T-helper 1 cell treated with Interleukin-12 subunit alpha and Interleukin-12 subunit beta and Interleukin-4 antibody, amounts not matched to agents 30 μg/mL and 1 μg/mL, for 36 hours (primary cell): ENCODE data around the gene FERMT3.

ENCODE experiments used
- H3K27ac Mint-ChIP-seq: one replicate; pipeline ENCODE4 v1.8.0; 2021; ENCODE audit warnings: mild to moderate bottlenecking, mixed read lengths
- H3K27me3 Mint-ChIP-seq: one replicate; pipeline ENCODE4 v1.8.0; 2021; ENCODE audit warnings: low read depth, mixed read lengths
- H3K36me3 Mint-ChIP-seq: one replicate; pipeline ENCODE4 v1.8.0; 2021; ENCODE audit warnings: low read depth, mixed read lengths
- H3K4me1 Mint-ChIP-seq: one replicate; pipeline ENCODE4 v1.8.0; 2021; ENCODE audit warnings: low read depth, mixed read lengths
- H3K4me3 Mint-ChIP-seq: one replicate; pipeline ENCODE4 v1.8.0; 2021; ENCODE audit warnings: mild to moderate bottlenecking, moderate library complexity, mixed read lengths
- H3K9me3 Mint-ChIP-seq: one replicate; pipeline ENCODE4 v1.8.0; 2021; ENCODE audit warnings: mixed read lengths

The FERMT3 gene

DNA sequence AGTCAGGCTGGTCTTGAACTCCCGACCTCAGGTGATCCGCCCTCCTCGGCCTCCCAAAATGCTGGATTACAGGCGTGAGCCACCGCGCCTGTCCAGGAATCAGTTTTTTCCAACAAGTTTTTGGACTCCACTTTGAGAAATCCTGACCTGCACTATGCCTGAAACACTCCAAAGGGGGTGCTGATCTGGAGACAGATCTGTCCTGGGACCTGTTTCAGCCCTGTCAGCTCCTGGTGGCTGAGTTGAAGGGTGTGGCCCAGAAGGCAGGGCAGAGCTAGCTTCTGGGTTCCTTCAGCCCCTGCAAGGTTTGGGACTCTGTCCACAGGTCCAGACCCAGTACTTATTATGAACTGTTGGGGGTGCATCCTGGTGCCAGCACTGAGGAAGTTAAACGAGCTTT is 25.0 kb downstream of the FERMT3 start:
- Mint-ChIP-seq H3K4me1 (peaks cover 38% of the 10 kb centered on the region), H3K27ac (no peak overlapping the region)

DNA sequence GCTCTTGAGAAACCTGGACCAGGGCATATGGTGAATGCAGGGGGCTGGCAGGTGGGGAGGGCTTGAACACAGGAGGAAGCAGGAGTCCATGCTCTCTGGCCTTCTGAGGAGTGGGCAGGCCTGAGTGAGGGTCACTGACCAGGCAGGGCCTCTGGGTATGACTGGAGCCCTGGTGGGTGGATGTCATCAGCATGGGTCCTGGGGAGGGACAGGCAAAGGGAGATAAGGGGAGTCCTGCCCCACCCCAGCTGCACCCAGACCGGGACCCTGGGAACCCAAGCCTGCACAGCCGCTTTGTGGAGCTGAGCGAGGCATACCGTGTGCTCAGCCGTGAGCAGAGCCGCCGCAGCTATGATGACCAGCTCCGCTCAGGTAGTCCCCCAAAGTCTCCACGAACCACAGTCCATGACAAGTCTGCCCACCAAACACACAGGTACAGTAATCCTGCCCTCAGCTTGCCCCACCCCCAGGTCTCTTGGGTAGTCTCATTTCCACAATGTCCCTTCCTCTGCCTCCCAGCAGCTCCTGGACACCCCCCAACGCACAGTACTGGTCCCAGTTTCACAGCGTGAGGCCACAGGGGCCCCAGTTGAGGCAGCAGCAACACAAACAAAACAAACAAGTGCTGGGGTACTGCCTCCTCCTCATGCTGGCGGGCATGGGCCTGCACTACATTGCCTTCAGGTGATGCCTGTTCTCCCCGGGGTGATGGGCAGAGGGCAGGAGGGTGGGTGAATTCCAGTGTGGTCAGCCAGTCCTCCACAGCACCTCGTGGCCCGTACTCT is 25.9 kb downstream of the FERMT3 start:
- H3K36me3 Mint-ChIP-seq, result peaks cover 2% of the 10 kb centered on the region
- peak overlapping the region; percentile 85 for H3K4me3 Mint-ChIP-seq
- peaks cover 35% of the 10 kb centered on the region for H3K4me1 Mint-ChIP-seq
- H3K9me3 Mint-ChIP-seq, result no peaks in the 10 kb centered on the region
- H3K27ac Mint-ChIP-seq, result no peak overlapping the region
- H3K27me3 Mint-ChIP-seq, result no peaks in the 10 kb centered on the region

More for the DNA sequence above, 25.0 kb downstream of the FERMT3 start:
- Mint-ChIP-seq H3K36me3 (no peaks in the 10 kb centered on the region), H3K9me3 (no peaks in the 10 kb centered on the region), H3K4me3 (peak overlapping the region; percentile 85), H3K27me3 (no peaks in the 10 kb centered on the region)

DNA sequence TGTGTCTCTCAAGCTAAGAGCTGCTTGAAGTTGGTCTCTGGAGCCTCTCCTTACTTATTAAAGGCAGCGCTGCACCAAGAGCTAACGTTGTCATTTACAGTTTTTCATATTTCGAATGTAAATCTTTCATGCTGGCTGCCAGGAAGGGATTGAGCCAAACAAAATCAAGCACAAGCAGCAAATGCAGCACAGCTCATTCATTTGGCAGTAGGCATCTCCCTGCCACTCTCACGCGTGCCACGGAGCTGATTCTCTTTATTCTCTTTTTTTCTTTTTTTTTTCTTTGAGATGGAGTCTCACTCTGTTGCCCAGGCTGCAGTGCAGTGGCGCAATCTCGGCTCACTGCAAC is 26.4 kb downstream of the FERMT3 start:
- Mint-ChIP-seq H3K27me3 (no peaks in the 10 kb centered on the region), H3K4me3 (peak overlapping the region; percentile 60), H3K9me3 (no peaks in the 10 kb centered on the region), H3K27ac (no peak overlapping the region), H3K36me3 (peaks cover 2% of the 10 kb centered on the region), H3K4me1 (peaks cover 31% of the 10 kb centered on the region)

DNA sequence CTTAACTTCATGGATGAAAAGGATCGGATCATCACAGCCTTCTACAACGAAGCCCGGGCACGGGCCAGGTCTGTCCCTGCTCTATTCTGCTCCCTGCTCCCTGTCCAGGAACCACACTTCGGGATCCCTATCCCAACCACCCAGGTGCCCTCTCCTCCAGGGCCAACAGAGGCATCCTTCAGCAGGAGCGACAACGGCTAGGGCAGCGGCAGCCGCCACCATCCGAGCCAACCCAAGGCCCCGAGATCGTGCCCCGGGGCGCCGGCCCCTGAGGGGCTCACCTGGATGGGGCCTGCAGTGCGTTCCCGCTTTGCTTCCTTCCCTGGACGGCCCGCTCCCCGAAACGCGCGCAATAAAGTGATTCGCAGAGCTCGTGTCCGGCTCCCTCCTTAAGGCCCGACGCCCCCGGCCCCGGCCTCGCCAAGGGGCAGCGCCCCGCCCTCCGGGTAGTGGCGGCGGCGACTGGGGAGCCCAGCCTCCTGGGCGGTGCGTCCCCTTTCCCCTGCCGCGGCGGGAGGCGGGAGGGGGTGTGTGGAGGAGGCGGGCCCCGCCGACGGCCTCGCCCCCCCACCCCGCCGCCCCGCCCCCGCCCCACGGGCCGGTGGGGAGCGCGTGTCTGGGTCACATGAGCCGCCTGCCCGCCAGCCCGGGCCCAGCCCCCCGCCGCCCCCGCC is 27.5 kb downstream of the FERMT3 start, which contains the start of gene VEGFB:
Gene VEGFB, plus strand, starts transcription at position 672 of the 674 bp plus-strand sequence. CDS start 250 bp downstream, outside the sequence.
- H3K27me3 Mint-ChIP-seq, result no peaks in the 10 kb centered on the region
- peaks cover 9% of the 10 kb centered on the region for H3K36me3 Mint-ChIP-seq
- H3K27ac Mint-ChIP-seq, result peak within 1 kb of the TSS; percentile 57
- H3K4me3 Mint-ChIP-seq, result peak within 1 kb of the TSS; percentile 83
- peaks cover 33% of the 10 kb centered on the region for H3K4me1 Mint-ChIP-seq
- no peaks in the 10 kb centered on the region for H3K9me3 Mint-ChIP-seq

DNA sequence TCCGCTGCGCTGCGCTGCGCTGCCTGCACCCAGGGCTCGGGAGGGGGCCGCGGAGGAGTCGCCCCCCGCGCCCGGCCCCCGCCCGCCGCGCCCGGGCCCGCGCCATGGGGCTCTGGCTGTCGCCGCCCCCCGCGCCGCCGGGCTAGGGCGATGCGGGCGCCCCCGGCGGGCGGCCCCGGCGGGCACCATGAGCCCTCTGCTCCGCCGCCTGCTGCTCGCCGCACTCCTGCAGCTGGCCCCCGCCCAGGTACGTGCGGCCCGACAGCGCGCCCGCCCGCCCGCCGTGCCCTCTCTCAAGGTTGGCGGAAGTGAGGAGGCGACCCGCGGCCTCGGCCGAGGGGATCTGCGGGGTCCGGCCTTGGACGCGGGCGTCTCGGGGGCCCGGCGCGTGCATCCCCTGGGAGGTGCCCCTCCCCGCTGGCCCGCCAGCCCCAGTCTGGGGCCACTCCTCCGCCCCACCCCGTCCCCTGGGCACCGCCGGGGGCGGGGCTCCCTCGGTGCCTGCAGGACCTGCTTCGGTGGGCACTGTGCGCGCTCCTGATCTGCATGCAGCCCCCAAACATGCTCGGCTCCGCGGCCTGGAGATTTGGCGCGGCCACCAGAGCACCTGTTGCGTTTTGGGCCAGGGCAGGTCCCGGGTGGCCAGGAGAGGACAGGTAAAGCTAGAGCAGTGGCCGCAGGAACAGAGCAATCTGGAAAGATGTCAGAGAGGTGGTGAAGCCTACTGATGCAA is 28.3 kb downstream of the FERMT3 start:
- Mint-ChIP-seq H3K4me1 (peaks cover 28% of the 10 kb centered on the region), H3K27ac (peak overlapping the region; percentile 8), H3K4me3 (peak overlapping the region; percentile 83), H3K9me3 (no peaks in the 10 kb centered on the region), H3K27me3 (no peaks in the 10 kb centered on the region), H3K36me3 (peaks cover 9% of the 10 kb centered on the region)

DNA sequence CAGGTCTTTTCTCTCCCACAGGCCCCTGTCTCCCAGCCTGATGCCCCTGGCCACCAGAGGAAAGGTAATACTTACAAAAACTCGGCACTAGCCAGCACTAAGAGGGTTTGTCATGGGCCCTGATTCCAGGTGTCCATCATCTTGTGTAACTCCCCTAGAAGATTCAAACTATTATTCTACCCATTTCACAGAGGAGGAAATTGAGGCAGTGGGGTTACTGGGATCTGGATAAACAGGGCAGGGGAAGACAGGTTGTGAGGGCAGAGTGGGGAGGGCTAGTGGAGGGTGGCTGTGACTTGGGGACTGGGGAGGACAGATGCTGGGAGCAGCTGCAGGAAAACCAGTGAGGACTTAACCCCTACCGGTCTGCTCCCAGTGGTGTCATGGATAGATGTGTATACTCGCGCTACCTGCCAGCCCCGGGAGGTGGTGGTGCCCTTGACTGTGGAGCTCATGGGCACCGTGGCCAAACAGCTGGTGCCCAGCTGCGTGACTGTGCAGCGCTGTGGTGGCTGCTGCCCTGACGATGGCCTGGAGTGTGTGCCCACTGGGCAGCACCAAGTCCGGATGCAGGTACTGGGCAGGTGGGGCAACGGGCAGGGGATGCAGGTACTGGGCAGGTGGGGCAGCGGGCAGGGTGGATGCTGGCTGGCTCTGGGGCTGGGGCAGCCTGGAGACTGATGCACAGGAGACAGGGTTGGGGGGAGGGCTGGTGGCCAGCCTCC is 29.1 kb downstream of the FERMT3 start:
- peaks cover 31% of the 10 kb centered on the region for H3K4me1 Mint-ChIP-seq
- H3K36me3 Mint-ChIP-seq, result peaks cover 11% of the 10 kb centered on the region
- H3K27me3 Mint-ChIP-seq, result no peaks in the 10 kb centered on the region
- H3K9me3 Mint-ChIP-seq, result no peaks in the 10 kb centered on the region
- H3K27ac Mint-ChIP-seq, result peak overlapping the region; percentile 57
- H3K4me3 Mint-ChIP-seq, result peak overlapping the region; percentile 83

DNA sequence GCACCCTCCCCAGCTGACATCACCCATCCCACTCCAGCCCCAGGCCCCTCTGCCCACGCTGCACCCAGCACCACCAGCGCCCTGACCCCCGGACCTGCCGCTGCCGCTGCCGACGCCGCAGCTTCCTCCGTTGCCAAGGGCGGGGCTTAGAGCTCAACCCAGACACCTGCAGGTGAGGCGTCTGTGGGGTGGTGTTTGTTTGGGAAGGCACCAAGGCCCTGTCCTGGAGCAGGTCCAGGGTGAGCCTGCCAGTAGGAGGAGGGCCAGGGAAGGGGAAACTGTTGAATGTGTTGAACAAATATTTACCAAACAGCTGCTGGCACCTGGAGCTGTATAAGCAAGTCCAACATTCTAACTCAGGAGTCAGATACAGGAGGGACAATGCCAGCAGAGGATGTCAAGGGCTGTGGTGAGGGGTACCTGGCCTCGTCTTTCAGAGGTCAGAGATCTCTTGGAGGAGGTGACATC is 31.0 kb downstream of the FERMT3 start:
- H3K4me3 Mint-ChIP-seq, result no peak overlapping the region
- H3K27ac Mint-ChIP-seq, result no peak overlapping the region
- H3K36me3 Mint-ChIP-seq, result peaks cover 11% of the 10 kb centered on the region
- H3K4me1 Mint-ChIP-seq, result peaks cover 28% of the 10 kb centered on the region
- no peaks in the 10 kb centered on the region for H3K9me3 Mint-ChIP-seq
- no peaks in the 10 kb centered on the region for H3K27me3 Mint-ChIP-seq

DNA sequence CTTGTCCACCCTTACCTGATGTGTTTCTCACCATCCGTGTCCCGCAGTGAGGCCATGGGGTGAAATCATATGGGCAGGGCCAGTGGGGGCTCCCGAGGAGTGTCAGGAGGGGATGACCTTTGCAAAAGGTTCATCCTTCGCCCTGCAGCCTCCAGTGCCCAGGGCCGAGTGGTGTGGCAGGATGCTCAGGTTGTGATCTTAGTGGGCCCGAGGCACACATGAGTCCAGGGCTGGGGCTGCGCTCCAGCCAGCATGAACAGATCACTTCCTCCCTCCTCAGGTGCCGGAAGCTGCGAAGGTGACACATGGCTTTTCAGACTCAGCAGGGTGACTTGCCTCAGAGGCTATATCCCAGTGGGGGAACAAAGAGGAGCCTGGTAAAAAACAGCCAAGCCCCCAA is 31.6 kb downstream of the FERMT3 start:
- Mint-ChIP-seq H3K4me3 (no peak overlapping the region), H3K36me3 (peaks cover 11% of the 10 kb centered on the region), H3K9me3 (no peaks in the 10 kb centered on the region), H3K27me3 (no peaks in the 10 kb centered on the region), H3K4me1 (peaks cover 28% of the 10 kb centered on the region), H3K27ac (no peak overlapping the region)

DNA sequence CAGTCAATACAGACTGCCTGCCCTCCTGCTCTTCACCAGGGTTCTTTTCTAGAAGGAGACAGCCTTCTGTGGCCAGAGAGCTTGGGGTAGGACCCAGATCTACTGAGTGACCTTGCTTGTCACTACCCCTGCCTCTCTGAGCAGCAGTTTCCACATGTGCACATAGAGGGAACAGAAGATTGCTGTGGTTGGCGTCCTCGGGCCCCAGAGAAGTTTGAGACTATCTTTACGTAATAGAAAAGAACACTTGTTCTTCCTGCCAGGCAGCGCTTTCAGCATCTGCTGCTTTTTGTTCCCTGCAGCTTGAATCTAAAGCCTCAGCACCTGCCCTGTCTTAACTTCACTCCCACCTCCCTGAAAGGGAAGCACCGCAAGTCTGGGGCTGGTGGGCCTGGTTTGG is 32.5 kb downstream of the FERMT3 start:
- Mint-ChIP-seq H3K36me3 (peaks cover 11% of the 10 kb centered on the region), H3K27ac (peak overlapping the region; percentile 52), H3K4me3 (no peak overlapping the region), H3K4me1 (peaks cover 27% of the 10 kb centered on the region), H3K9me3 (no peaks in the 10 kb centered on the region), H3K27me3 (no peaks in the 10 kb centered on the region)

DNA sequence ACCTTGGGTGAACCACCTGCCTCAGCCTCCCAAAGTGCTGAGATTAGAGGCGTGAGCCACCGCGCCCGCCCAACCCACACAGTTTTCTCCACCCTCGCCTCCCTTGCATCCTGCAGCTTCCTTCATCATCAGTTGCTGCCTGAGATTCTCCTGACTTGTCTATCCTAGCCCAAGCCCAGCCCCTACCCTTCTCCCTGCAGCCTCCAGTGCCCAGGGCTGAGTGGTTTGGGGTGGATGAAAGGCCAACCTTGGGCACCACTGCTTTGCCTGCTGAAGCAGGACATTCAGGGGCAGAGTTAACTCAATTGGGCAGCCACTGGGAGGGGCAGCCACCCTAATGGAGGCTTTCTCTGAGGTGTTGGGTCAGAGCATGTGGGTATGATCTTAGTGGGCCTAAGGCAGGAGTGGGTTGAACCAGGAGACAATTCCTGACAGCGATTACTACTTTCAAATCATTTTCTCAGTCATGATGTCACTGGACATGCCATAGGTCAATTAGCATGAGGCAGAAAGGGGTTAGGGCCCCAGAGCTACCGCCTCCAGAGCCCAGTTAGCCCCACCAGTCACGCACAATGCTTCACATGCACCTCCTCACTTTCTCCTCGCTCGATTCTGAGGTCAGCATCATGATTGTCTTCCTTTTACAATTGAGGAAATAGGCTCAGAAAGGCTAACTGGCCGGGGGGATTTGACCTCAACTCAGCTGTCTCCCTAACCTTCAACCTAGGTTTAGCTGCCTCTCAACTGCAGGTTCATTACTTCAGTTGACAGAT is 33.3 kb downstream of the FERMT3 start:
- H3K4me1 Mint-ChIP-seq, result peaks cover 27% of the 10 kb centered on the region
- H3K27me3 Mint-ChIP-seq, result no peaks in the 10 kb centered on the region

DNA sequence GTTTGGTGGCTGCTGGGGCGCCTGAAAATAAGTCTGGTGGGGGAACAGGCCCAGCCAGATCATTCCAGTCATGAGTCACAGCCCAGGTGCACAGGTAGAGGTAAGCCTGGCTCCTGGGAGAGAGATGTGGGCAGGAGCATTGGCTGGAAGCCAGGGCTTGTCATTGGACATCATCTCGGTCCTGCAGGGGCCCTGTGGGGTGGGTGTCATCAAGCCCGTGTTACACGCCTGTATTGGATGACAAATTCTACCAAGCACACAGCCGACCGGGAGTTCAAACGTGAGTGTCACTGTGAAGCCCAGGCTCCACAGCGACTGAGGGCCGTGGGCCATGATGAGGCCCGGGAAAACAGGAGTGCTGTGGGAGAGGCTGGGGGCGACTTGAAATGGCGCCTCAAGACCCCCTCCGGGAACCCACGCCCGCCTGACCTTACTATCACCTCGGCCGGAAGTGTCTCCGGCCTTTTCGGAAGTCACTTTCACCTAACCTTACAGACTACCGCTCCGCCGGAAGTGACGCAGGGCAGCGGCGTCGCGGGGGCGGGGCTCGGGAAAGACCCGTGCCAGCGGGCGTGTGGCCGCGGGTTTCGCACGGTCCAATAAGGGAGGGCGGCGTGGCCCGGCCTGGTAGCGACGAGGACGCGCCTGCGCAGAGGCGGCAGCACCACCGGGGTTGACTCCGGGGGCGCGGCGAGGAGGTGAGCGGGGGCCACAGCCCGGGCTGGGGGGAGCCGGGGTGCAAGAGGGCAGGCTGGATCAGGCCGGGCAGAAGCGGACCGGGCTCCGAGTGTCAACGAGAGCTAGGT is 34.1 kb downstream of the FERMT3 start, which contains the start of gene FKBP2:
Gene FKBP2, plus strand, starts transcription at position 661 of the 806 bp plus-strand sequence. CDS start 1,293 bp downstream, outside the sequence.
- Mint-ChIP-seq H3K4me1 (peaks cover 24% of the 10 kb centered on the region), H3K4me3 (peak within 1 kb of the TSS; percentile 95), H3K27me3 (no peaks in the 10 kb centered on the region), H3K27ac (peak within 1 kb of the TSS; percentile 97), H3K9me3 (no peaks in the 10 kb centered on the region), H3K36me3 (peaks cover 11% of the 10 kb centered on the region)

More for the DNA sequence above, 33.3 kb downstream of the FERMT3 start:
- H3K4me3 Mint-ChIP-seq, result peak overlapping the region; percentile 95
- no peaks in the 10 kb centered on the region for H3K9me3 Mint-ChIP-seq
- peaks cover 11% of the 10 kb centered on the region for H3K36me3 Mint-ChIP-seq
- peak overlapping the region; percentile 97 for H3K27ac Mint-ChIP-seq

DNA sequence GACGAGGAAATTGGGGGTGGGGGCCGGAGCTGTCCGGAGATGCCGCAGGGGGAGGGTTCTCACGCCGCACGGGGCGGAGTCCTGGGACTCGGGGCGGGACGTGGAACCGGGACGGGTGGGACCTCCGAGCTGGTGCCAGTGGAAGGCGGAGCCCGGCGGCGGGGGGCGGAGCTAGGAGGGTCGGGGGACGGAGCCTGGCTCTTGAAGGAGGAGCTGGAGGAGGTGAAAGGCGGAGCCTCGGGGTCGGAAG is 34.6 kb downstream of the FERMT3 start:
- Mint-ChIP-seq H3K36me3 (peaks cover 11% of the 10 kb centered on the region), H3K9me3 (no peaks in the 10 kb centered on the region), H3K4me3 (peak overlapping the region; percentile 95), H3K27ac (peak overlapping the region; percentile 97), H3K4me1 (peaks cover 24% of the 10 kb centered on the region), H3K27me3 (no peaks in the 10 kb centered on the region)
